Activated CD8-positive, alpha-beta T cell treated with anti-CD3 and anti-CD28 coated beads for 36 hours (primary cell): ENCODE data around the gene PRKAG3. TPM values are rescaled to one million over a fixed set of nuclear protein-coding genes. Genes with fewer than 3 reads are reported as not detected.

Experiments used
- ATAC-seq: fragments of 200-7000 bp; cut with Tn5 transposase; one replicate; pipeline ENCODE4 v1.10.0; 2021; ENCODE audit warnings: mild to moderate bottlenecking, moderate library complexity
- CTCF ChIA-PET: fragments of 350-600 bp; sonication (Branson Sonifier 250); formaldehyde crosslinking; loops from one replicate; lab custom pipeline; 2021; ENCODE audit warnings: antibody characterized with exemption; lab: Charles Lee
- POLR2A ChIA-PET: fragments of 350-600 bp; sonication (Branson Sonifier 250); formaldehyde crosslinking; loops from one replicate; lab custom pipeline; 2021; ENCODE audit warnings: antibody characterized with exemption; lab: Charles Lee
- DNase-seq: peaks from one replicate; pipeline ENCODE4 v3.0.0-alpha.2; 2020
- H3K27ac Mint-ChIP-seq: one replicate; pipeline ENCODE4 v1.8.0; 2021; ENCODE audit warnings: mild to moderate bottlenecking, mixed read lengths
- H3K27me3 Mint-ChIP-seq: one replicate; pipeline ENCODE4 v1.8.0; 2021; ENCODE audit warnings: mixed read lengths
- H3K36me3 Mint-ChIP-seq: one replicate; pipeline ENCODE4 v1.8.0; 2021; ENCODE audit warnings: low read depth, mixed read lengths
- H3K4me1 Mint-ChIP-seq: one replicate; pipeline ENCODE4 v1.8.0; 2021; ENCODE audit warnings: low read depth, mixed read lengths
- H3K4me3 Mint-ChIP-seq: one replicate; pipeline ENCODE4 v1.8.0; 2021; ENCODE audit warnings: mild to moderate bottlenecking, moderate library complexity, mixed read lengths
- H3K9me3 Mint-ChIP-seq: one replicate; pipeline ENCODE4 v1.8.0; 2021; ENCODE audit warnings: mixed read lengths
- CTCF ChIP-seq: fragments of 200-600 bp; IDR thresholded peaks from one replicate; pipeline ENCODE4 v1.8.0; 2022; ENCODE audit warnings: antibody characterized with exemption, mild to moderate bottlenecking
- intact Hi-C: fragments of 100-400 bp; cut with micrococcal nuclease; formaldehyde crosslinking; loops from one replicate; pipeline ENCODE4 v1.10.0; 2022
- total RNA-seq, 2 experiments: library from RNA; stranded (reverse); gene quantifications; one replicate each; pipeline ENCODE4 v1.2.3, GENCODE V29; 2021

The PRKAG3 gene
- total RNA-seq, 2 experiments from 2014 or later, result not detected

GRCh38 chr2:218809515-218809914 lies 22.1 kb downstream of the PRKAG3 start:
- peaks cover 6% of the 10 kb centered on the region for H3K9me3 Mint-ChIP-seq
- H3K4me3 Mint-ChIP-seq, result no peak overlapping the region
- intact Hi-C loops, result no loop called here
- no peak for ATAC-seq
- H3K36me3 Mint-ChIP-seq, result no peaks in the 10 kb centered on the region
- peaks cover 3% of the 10 kb centered on the region for H3K4me1 Mint-ChIP-seq
- no peak overlapping the region for H3K27ac Mint-ChIP-seq
- POLR2A ChIA-PET, result no interaction called here
- H3K27me3 Mint-ChIP-seq, result peaks cover 31% of the 10 kb centered on the region
- TF ChIP-seq CTCF, result no peak
- DNase-seq, result no peak
- CTCF ChIA-PET, result interaction anchor here (1.7 kb wide), 1 partner anchor 38 kb away, joined by 5 read pairs; no protein-coding TSS in a partner anchor

GRCh38 chr2:218807626-218808025 lies 24.0 kb downstream of the PRKAG3 start:
- DNase-seq (no peak), ATAC-seq (no peak)
- Mint-ChIP-seq H3K4me1 (peaks cover 3% of the 10 kb centered on the region), H3K27ac (no peak overlapping the region), H3K4me3 (no peak overlapping the region), H3K27me3 (peaks cover 30% of the 10 kb centered on the region), H3K36me3 (peaks cover 3% of the 10 kb centered on the region), H3K9me3 (peaks cover 6% of the 10 kb centered on the region)
- CTCF ChIA-PET, result no interaction called here
- intact Hi-C loops, result no loop called here
- TF ChIP-seq CTCF, result no peak
- POLR2A ChIA-PET, result no interaction called here

- no peak for TF ChIP-seq CTCF
- Mint-ChIP-seq H3K27ac (no peak overlapping the region), H3K27me3 (peaks cover 30% of the 10 kb centered on the region), H3K4me3 (no peak overlapping the region), H3K36me3 (peaks cover 3% of the 10 kb centered on the region), H3K4me1 (peaks cover 5% of the 10 kb centered on the region), H3K9me3 (peaks cover 6% of the 10 kb centered on the region)
- ATAC-seq (no peak), DNase-seq (no peak)
- CTCF ChIA-PET, result interaction anchor here (0.7 kb wide), 2 partner anchors 28 to 413 kb away, joined by 3 to 4 read pairs; no protein-coding TSS in a partner anchor
- intact Hi-C loops, result no loop called here
- POLR2A ChIA-PET, result interaction anchor here (0.7 kb wide), 1 partner anchor 48 kb away, joined by 3 read pairs; no protein-coding TSS in a partner anchor
Observed at GRCh38 chr2:218806346-218806978, 25.1 kb downstream of the PRKAG3 start.

GRCh38 chr2:218805627-218806026 lies 26.0 kb downstream of the PRKAG3 start:
- intact Hi-C loops, result no loop called here
- peaks cover 3% of the 10 kb centered on the region for H3K36me3 Mint-ChIP-seq
- H3K4me3 Mint-ChIP-seq, result no peak overlapping the region
- no peak overlapping the region for H3K27ac Mint-ChIP-seq
- H3K27me3 Mint-ChIP-seq, result peaks cover 30% of the 10 kb centered on the region
- POLR2A ChIA-PET, result no interaction called here
- TF ChIP-seq CTCF, result no peak
- no peak for ATAC-seq
- DNase-seq, result no peak
- H3K4me1 Mint-ChIP-seq, result peaks cover 5% of the 10 kb centered on the region
- CTCF ChIA-PET, result interaction anchor here (1.3 kb wide), 1 partner anchor 79 kb away, joined by 3 read pairs; no protein-coding TSS in a partner anchor
- peaks cover 6% of the 10 kb centered on the region for H3K9me3 Mint-ChIP-seq

GRCh38 chr2:218804817-218805216 lies 26.8 kb downstream of the PRKAG3 start:
- intact Hi-C loops, result no loop called here
- ChIA-PET CTCF (interaction anchor here (1.3 kb wide), 1 partner anchor 78 kb away, joined by 3 read pairs; no protein-coding TSS in a partner anchor), POLR2A (no interaction called here)
- no peak for ATAC-seq
- Mint-ChIP-seq H3K4me1 (peaks cover 5% of the 10 kb centered on the region), H3K27ac (no peak overlapping the region), H3K9me3 (peaks cover 6% of the 10 kb centered on the region), H3K4me3 (no peak overlapping the region), H3K27me3 (peaks cover 33% of the 10 kb centered on the region), H3K36me3 (peaks cover 3% of the 10 kb centered on the region)
- no peak for TF ChIP-seq CTCF
- DNase-seq, result no peak
